OCI-LY1 (cell line): ENCODE data around the gene EEFSEC.

Experiments
- H2AFZ ChIP-seq: fragments of 200-600 bp; sonication (generic), shearing (Covaris generic); 2 replicates; pipeline ENCODE4 v1.6.0; 2014; ENCODE audit warnings: antibody characterized with exemption, mild to moderate bottlenecking, low read length
- H3F3A ChIP-seq: fragments of 200-600 bp; sonication (generic), shearing (Covaris generic); 2 replicates; pipeline ENCODE4 v1.6.0; 2014; ENCODE audit warnings: mild to moderate bottlenecking, antibody characterized with exemption, low read length, moderate library complexity; ENCODE audit not compliant: insufficient read depth
- H3K27ac ChIP-seq: fragments of 200-600 bp; sonication (generic); 2 replicates; pipeline ENCODE4 v1.5.1; 2014; ENCODE audit warnings: low read length, mixed run types, mild to moderate bottlenecking, low read depth; ENCODE audit not compliant: poor library complexity, severe bottlenecking
- H3K27me3 ChIP-seq: fragments of 200-600 bp; sonication (generic); 2 replicates; pipeline ENCODE4 v1.6.0; 2014; ENCODE audit warnings: antibody characterized with exemption, mild to moderate bottlenecking, low read length, moderate library complexity; ENCODE audit not compliant: insufficient read depth
- H3K36me3 ChIP-seq: fragments of 200-600 bp; sonication (generic); 2 replicates; pipeline ENCODE4 v1.6.1; 2014; ENCODE audit warnings: mild to moderate bottlenecking, antibody characterized with exemption, low read length, moderate library complexity, mixed read lengths; ENCODE audit not compliant: insufficient read depth
- H3K4me1 ChIP-seq: fragments of 200-600 bp; sonication (generic); 2 replicates; pipeline ENCODE4 v1.5.1; 2014; ENCODE audit warnings: mild to moderate bottlenecking, low read length, moderate library complexity; ENCODE audit not compliant: insufficient read depth, severe bottlenecking
- H3K4me2 ChIP-seq: fragments of 200-600 bp; sonication (generic), shearing (Covaris generic); 2 replicates; pipeline ENCODE4 v1.6.1; 2014; ENCODE audit warnings: low read length
- H3K4me3 ChIP-seq: fragments of 200-600 bp; sonication (generic); 2 replicates; pipeline ENCODE4 v1.5.1; 2014; ENCODE audit warnings: low read length, low read depth, mild to moderate bottlenecking, mixed read lengths; ENCODE audit not compliant: poor library complexity, severe bottlenecking
- H3K79me2 ChIP-seq: fragments of 200-600 bp; shearing (Covaris generic); 2 replicates; pipeline ENCODE4 v1.6.1; 2016; ENCODE audit warnings: mixed run types, low read length, mixed read lengths; ENCODE audit not compliant: insufficient read depth
- H3K9ac ChIP-seq: fragments of 200-600 bp; sonication (generic), shearing (Covaris generic); 2 replicates; pipeline ENCODE4 v1.6.1; 2014; ENCODE audit warnings: mild to moderate bottlenecking, low read length, mixed read lengths
- H3K9me2 ChIP-seq: fragments of 200-600 bp; sonication (generic), shearing (Covaris generic); 2 replicates; pipeline ENCODE4 v1.6.1; 2014; ENCODE audit warnings: low read depth, mild to moderate bottlenecking, low read length, mixed read lengths
- H3K9me3 ChIP-seq: fragments of 200-600 bp; shearing (Covaris generic); 2 replicates; pipeline ENCODE4 v1.6.1; 2014; ENCODE audit warnings: low read length, mixed read lengths
- H4K20me1 ChIP-seq: fragments of 200-600 bp; sonication (generic), shearing (Covaris generic); 2 replicates; pipeline ENCODE4 v1.6.0; 2016; ENCODE audit warnings: mild to moderate bottlenecking, low read length; ENCODE audit not compliant: insufficient read depth
- EZH2 ChIP-seq: fragments of 200-600 bp; sonication (generic), shearing (Covaris generic); IDR thresholded peaks from 2 replicates; pipeline ENCODE4 v1.8.0; 2017; ENCODE audit warnings: borderline replicate concordance, mixed run types, mild to moderate bottlenecking, antibody characterized with exemption, low read length, moderate library complexity, mixed read lengths
- TF ChIP-seq, protein P1 (sequence below): fragments of 200-600 bp; sonication (generic), shearing (Covaris generic); IDR thresholded peaks from 2 replicates; pipeline ENCODE4 v1.5.1; 2017; ENCODE audit warnings: mild to moderate bottlenecking, antibody characterized with exemption, low read length, moderate library complexity, mixed read lengths

Gene EEFSEC

DNA sequence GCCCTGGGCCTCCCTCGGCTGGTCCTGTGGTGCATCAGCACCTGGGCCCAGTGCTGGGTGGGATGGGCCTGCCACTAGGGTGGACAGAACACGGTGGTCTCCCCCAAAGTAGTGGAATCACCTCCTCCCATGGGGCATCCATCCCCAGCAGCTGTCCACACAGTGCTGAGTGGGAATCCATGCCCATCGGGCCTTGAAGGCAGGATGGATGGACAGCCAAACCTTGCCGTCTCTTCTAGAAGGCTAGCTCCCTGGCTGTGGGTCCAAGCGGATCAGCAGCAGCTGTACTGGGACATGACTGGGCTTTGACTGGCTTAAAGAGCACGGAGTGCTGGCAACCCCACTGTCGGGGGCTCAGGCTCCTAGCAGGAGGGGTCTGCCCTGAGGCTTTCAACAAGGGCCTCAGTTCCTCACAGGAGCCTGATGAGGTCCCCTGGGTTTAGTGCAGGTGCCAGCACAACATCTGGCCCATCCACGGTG, 189.5 kb downstream of the EEFSEC start:
- H3K4me1 ChIP-seq, result no peaks in the 10 kb centered on the region
- H3K9me3 ChIP-seq, result no peaks in the 10 kb centered on the region
- no peaks in the 10 kb centered on the region for H3K27me3 ChIP-seq
- H4K20me1 ChIP-seq, result no peaks in the 10 kb centered on the region
- H3K79me2 ChIP-seq, result no peaks in the 10 kb centered on the region
- no peaks in the 10 kb centered on the region for H3K36me3 ChIP-seq
- no peak overlapping the region for H3K4me3 ChIP-seq
- no peaks in the 10 kb centered on the region for H3F3A ChIP-seq
- no peaks in the 10 kb centered on the region for H3K9me2 ChIP-seq
- TF ChIP-seq, protein P1, sequence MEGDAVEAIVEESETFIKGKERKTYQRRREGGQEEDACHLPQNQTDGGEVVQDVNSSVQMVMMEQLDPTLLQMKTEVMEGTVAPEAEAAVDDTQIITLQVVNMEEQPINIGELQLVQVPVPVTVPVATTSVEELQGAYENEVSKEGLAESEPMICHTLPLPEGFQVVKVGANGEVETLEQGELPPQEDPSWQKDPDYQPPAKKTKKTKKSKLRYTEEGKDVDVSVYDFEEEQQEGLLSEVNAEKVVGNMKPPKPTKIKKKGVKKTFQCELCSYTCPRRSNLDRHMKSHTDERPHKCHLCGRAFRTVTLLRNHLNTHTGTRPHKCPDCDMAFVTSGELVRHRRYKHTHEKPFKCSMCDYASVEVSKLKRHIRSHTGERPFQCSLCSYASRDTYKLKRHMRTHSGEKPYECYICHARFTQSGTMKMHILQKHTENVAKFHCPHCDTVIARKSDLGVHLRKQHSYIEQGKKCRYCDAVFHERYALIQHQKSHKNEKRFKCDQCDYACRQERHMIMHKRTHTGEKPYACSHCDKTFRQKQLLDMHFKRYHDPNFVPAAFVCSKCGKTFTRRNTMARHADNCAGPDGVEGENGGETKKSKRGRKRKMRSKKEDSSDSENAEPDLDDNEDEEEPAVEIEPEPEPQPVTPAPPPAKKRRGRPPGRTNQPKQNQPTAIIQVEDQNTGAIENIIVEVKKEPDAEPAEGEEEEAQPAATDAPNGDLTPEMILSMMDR, result no peak
- no peak for TF ChIP-seq EZH2
- no peak overlapping the region for H3K27ac ChIP-seq
- no peak overlapping the region for H3K4me2 ChIP-seq
- no peak overlapping the region for H2AFZ ChIP-seq
- H3K9ac ChIP-seq, result no peak overlapping the region

DNA sequence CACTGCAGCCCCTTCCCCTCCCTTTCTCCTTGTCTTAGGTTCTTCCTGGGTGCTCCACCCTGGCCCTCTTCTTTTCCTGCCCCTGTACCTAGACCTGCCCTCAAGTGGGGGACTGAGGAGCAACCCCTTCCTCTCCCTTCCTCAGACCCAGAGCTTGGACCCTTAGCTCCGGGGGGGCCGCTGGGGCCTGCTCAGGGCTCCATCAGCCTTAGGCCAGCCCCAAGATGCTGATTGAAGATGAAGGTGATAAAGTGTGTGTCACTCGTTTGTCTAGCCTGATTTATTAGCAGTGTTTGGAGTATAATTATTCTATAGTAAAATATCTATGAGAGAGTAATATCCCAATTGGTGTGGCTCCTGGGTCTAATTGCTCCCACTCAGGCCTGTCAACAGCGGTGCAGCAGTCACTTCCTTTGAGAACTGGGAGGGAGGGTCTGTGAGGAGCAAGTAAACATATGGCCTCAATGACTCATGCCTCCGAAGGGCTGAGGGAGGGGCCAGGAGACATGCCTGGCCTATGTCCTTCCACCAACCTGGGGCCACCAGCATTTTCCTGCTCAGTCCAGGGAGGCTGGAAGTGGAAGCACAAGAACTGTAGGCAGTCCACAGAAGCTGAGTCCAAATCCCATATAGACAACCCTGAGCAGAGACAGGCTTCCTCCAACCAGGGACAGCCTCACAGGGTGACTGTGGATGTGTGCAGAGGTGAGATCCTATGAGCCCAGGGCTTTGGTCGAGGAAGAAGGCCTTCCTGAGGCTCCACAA, 190.2 kb downstream of the EEFSEC start:
- Histone ChIP-seq H3K9ac (no peak overlapping the region), H3K79me2 (no peaks in the 10 kb centered on the region), H3K4me3 (no peak overlapping the region), H4K20me1 (no peaks in the 10 kb centered on the region), H3K36me3 (no peaks in the 10 kb centered on the region), H3K27ac (no peak overlapping the region), H3F3A (no peaks in the 10 kb centered on the region), H2AFZ (no peak overlapping the region), H3K27me3 (no peaks in the 10 kb centered on the region), H3K9me3 (no peaks in the 10 kb centered on the region), H3K9me2 (no peaks in the 10 kb centered on the region), H3K4me2 (no peak overlapping the region), H3K4me1 (peaks cover 2% of the 10 kb centered on the region)
- no peak for TF ChIP-seq EZH2
- TF ChIP-seq, protein P1, result no peak

DNA sequence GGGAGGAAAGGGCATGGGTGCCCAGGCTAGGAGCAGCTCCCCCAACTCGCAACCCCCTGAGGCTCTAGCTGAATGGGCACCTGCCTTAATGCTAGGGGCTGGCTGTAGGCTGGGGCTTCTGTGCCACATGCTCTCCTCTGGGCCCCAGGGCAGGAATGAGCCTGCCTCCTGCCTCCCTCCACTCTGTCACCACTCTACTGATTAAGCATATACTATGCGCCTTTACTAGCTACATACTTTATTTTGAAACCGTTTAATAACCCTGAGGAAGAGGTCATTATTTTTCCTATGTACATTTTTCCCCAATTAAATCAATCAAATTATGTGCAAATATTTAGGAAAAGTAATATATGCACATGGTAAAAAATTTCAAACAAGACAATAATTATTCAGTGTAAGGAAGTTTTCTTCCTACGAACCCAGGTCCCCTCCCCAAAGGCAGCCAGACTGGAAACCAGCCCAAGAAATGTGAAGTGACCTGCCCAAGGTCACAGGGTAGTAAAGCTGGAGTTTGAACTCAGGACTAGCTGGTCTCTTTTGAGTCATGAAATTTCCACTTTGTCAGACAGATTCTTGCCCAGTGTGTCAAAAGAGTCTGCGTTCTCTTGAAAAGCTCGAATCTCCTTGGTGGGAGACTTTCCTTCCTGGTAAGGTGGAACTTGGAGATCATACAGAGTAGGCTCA, 190.9 kb downstream of the EEFSEC start:
- Histone ChIP-seq H3K9ac (no peak overlapping the region), H3K36me3 (no peaks in the 10 kb centered on the region), H2AFZ (no peak overlapping the region), H3K9me3 (no peaks in the 10 kb centered on the region), H3K4me1 (peaks cover 9% of the 10 kb centered on the region), H3K27ac (no peak overlapping the region), H3K79me2 (no peaks in the 10 kb centered on the region), H3F3A (no peaks in the 10 kb centered on the region), H3K9me2 (no peaks in the 10 kb centered on the region), H4K20me1 (no peaks in the 10 kb centered on the region), H3K4me2 (no peak overlapping the region), H3K27me3 (no peaks in the 10 kb centered on the region), H3K4me3 (no peak overlapping the region)
- TF ChIP-seq EZH2, result no peak
- TF ChIP-seq, protein P1, result no peak
